ENCODE data around the gene STK11. TPM values are rescaled to one million over a fixed set of nuclear protein-coding genes. Genes with fewer than 3 reads are reported as not detected.

STK11 gene
- total RNA-seq, 1 donor: 94.1 TPM

GRCh38 chr19:1169921-1170885 is 35.4 kb upstream of the STK11 start:
- H3K4me3 ChIP-seq (ENCODE audit: low read depth, low read length): peak overlapping the region; percentile 21
- DNase-seq (ENCODE audit: low read depth): peak; percentile 95
- TF ChIP-seq, protein P1, sequence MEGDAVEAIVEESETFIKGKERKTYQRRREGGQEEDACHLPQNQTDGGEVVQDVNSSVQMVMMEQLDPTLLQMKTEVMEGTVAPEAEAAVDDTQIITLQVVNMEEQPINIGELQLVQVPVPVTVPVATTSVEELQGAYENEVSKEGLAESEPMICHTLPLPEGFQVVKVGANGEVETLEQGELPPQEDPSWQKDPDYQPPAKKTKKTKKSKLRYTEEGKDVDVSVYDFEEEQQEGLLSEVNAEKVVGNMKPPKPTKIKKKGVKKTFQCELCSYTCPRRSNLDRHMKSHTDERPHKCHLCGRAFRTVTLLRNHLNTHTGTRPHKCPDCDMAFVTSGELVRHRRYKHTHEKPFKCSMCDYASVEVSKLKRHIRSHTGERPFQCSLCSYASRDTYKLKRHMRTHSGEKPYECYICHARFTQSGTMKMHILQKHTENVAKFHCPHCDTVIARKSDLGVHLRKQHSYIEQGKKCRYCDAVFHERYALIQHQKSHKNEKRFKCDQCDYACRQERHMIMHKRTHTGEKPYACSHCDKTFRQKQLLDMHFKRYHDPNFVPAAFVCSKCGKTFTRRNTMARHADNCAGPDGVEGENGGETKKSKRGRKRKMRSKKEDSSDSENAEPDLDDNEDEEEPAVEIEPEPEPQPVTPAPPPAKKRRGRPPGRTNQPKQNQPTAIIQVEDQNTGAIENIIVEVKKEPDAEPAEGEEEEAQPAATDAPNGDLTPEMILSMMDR (IDR thresholded peaks at IDR 0.05; ENCODE audit: insufficient read depth, low read depth, low read length): no peak

- peak overlapping the region; percentile 89 for H3K4me3 ChIP-seq (ENCODE audit: low read depth, low read length)
- DNase-seq (ENCODE audit: low read depth): peak; percentile 34
Observed at GRCh38 chr19:1170938-1171754, 34.4 kb upstream of the STK11 start.

DNA sequence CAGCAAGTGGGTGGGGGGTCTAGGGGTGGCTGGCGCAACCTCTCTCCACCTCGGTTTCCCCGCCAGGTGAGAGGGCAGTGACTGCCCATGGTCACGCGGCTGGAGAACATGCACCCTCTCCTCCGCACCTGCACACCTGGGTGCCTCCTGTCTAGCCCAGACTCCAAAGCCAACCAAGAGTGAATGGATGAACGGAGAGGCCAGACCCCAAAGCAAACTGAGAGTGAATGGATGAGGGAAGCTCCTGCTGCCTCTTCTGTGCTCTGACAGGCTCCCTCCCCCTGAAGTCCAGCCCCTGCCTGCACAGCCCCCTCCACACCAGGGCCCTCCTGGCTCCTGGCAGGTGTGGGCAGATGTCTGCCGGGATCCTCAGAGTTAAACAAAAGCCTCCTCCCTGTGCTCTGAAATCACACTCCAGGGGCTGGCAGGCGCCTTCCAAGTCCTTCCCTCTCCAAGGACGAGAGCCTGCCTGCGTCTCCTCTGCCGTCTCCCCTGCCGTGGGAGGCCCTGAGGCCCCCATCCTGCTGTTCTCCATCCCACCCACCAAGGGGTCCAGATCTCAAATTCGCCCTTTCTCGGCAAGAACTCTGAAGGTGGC is 33.7 kb upstream of the STK11 start:
- no peak for DNase-seq (ENCODE audit: low read depth)
- peak overlapping the region; percentile 89 for H3K4me3 ChIP-seq (ENCODE audit: low read depth, low read length)
- TF ChIP-seq, protein P1 (IDR thresholded peaks at IDR 0.05; ENCODE audit: insufficient read depth, low read depth, low read length): no peak

More at GRCh38 chr19:1170938-1171754, 34.4 kb upstream of the STK11 start:
- TF ChIP-seq, protein P1 (IDR thresholded peaks at IDR 0.05; ENCODE audit: insufficient read depth, low read depth, low read length): no peak

- peak overlapping the region; percentile 89 for H3K4me3 ChIP-seq (ENCODE audit: low read depth, low read length)
- DNase-seq (ENCODE audit: low read depth): peak; percentile 70
- TF ChIP-seq, protein P1 (IDR thresholded peaks at IDR 0.05; ENCODE audit: insufficient read depth, low read depth, low read length): no peak
Observed at GRCh38 chr19:1172353-1173158, 33.0 kb upstream of the STK11 start.

DNA sequence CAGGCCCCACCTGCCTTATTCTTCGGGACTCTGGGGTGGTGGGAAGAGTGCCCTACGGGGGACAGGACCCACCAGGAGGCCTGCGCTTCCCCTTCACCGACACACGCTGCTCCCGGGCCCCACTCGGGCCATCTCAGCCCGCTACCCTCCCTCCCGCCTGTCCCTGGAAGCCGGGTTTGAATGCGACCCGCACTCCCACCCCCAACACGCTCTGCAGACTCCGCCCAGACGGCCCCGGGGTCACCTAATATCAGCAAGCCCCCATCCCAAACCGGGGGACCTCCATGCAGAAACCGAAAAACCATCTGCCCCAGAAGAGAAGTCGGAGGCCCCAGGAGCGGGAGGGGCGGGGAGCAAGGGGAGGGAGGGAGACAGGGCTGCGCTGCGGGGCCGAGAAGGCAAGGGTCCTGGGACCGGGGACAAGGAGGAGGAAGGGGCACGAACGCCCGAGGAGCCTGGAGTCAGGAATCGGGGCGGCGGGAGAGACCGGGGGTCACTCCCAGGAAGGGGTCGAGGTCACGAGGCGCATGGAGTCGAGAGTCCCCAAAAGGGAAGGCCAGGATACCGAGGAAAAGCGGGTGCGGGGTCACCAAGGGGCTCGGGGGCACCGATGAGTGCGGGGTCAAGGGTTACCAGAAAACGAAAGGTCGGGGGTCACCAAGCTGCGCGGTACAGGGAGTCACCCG is 32.3 kb upstream of the STK11 start:
- H3K4me3 ChIP-seq (ENCODE audit: low read depth, low read length): peak overlapping the region; percentile 89
- TF ChIP-seq, protein P1 (IDR thresholded peaks at IDR 0.05; ENCODE audit: insufficient read depth, low read depth, low read length): no peak
- no peak for DNase-seq (ENCODE audit: low read depth)
